ENCODE measurements around the gene LIX1.
"Not testable (repeated sequence)": the region's sequence is repeated elsewhere in the genome, so short reads cannot be mapped to it uniquely, and the experiment has no call there.

LIX1 gene

GRCh38 chr5:97142521-97143254 is at the start of gene LIX1:
TSS of gene LIX1 (minus strand) at chr5:97142611. CDS start at chr5:97142576, 35 bp downstream.
- peak; percentile 47 for DNase-seq

GRCh38 chr5:97191893-97192292 is 49.5 kb upstream of the LIX1 start:
- DNase-seq, result no peak

GRCh38 chr5:97189523-97189922 is 47.1 kb upstream of the LIX1 start:
- DNase-seq, result not testable (repeated sequence)

- no peak for DNase-seq
These were observed 41.5 kb upstream of the LIX1 start for GRCh38 chr5:97183930-97184213.

- DNase-seq, result peak; percentile 78
These were observed 40.9 kb upstream of the LIX1 start, which contains the start of gene RIOK2 for GRCh38 chr5:97183100-97183929. TSS of gene RIOK2 (minus strand) at chr5:97183247. CDS start at chr5:97183191, 56 bp downstream.

- DNase-seq, result no peak
These were observed 40.2 kb upstream of the LIX1 start for GRCh38 chr5:97182571-97183099.

- no peak for DNase-seq
These were observed 39.6 kb upstream of the LIX1 start for GRCh38 chr5:97181856-97182545.

- DNase-seq, result not testable (repeated sequence)
These were observed 37.0 kb upstream of the LIX1 start for GRCh38 chr5:97179457-97179856.

GRCh38 chr5:97172227-97172626 is 29.8 kb upstream of the LIX1 start:
- no peak for DNase-seq

- no peak for DNase-seq
These were observed 29.3 kb upstream of the LIX1 start for GRCh38 chr5:97171703-97172102.

GRCh38 chr5:97167435-97167834 is 25.0 kb upstream of the LIX1 start:
- DNase-seq, result no peak

- DNase-seq, result no peak
These were observed 23.3 kb upstream of the LIX1 start for GRCh38 chr5:97165726-97166125.

GRCh38 chr5:97164846-97165245 is 22.4 kb upstream of the LIX1 start:
- DNase-seq, result no peak

GRCh38 chr5:97163790-97164285 is 21.4 kb upstream of the LIX1 start:
- no peak for DNase-seq

- DNase-seq, result no peak
These were observed 21.0 kb upstream of the LIX1 start for GRCh38 chr5:97163360-97163764.

GRCh38 chr5:97162045-97162444 is 19.6 kb upstream of the LIX1 start:
- peak; percentile 5 for DNase-seq

- DNase-seq, result no peak
These were observed 15.3 kb upstream of the LIX1 start for GRCh38 chr5:97157689-97158088.

- no peak for DNase-seq
These were observed 9.0 kb upstream of the LIX1 start for GRCh38 chr5:97151370-97151769.

- DNase-seq, result no peak
These were observed 8.0 kb upstream of the LIX1 start for GRCh38 chr5:97150401-97150800.

- no peak for DNase-seq
These were observed 7.3 kb upstream of the LIX1 start for GRCh38 chr5:97149709-97150108.

GRCh38 chr5:97148288-97148687 is 5.9 kb upstream of the LIX1 start:
- DNase-seq, result no peak

GRCh38 chr5:97143704-97144103 is 1.3 kb upstream of the LIX1 start:
- DNase-seq, result no peak

- DNase-seq, result no peak
These were observed 872 bp downstream of the LIX1 start for GRCh38 chr5:97141539-97141938.
